CD4-positive, CD25-positive, alpha-beta regulatory T cell (primary cell): ENCODE results near the gene PCNX4. TPM values are rescaled to one million over a fixed set of nuclear protein-coding genes. Genes with fewer than 3 reads are reported as not detected.
"Not testable (repeated sequence)": the region's sequence is repeated elsewhere in the genome, so short reads cannot be mapped to it uniquely, and the experiment has no call there.

Experiments used
- ATAC-seq, 2 donors: fragments of 150-1000 bp; cut with Tn5 transposase; one replicate each; pipeline ENCODE4 v1.10.0; 2021; ENCODE audit warnings: low read depth in 2 of 2, moderate number of reproducible peaks in 2 of 2, moderate library complexity in 1 of 2
- DNase-seq, 3 donors: peaks; one replicate each; pipeline versions ENCODE4 v3.0.0 to v3.0.0-alpha.2; 2012 to 2022; ENCODE audit warnings: mixed read lengths in 1 of 3
- H3K27ac ChIP-seq: one replicate; pipeline ENCODE4 v1.7.0; 2013; ENCODE audit warnings: mild to moderate bottlenecking, low read length; ENCODE audit not compliant: insufficient read depth, poor library complexity, severe bottlenecking
- H3K27me3 ChIP-seq: one replicate; pipeline ENCODE4 v1.7.0; 2013; ENCODE audit warnings: low read length; ENCODE audit not compliant: control insufficient read depth, insufficient read depth
- H3K36me3 ChIP-seq: one replicate; pipeline ENCODE4 v1.7.0; 2013; ENCODE audit warnings: mild to moderate bottlenecking, low read length, moderate library complexity; ENCODE audit not compliant: control insufficient read depth, insufficient read depth
- H3K4me1 ChIP-seq: 2 replicates; pipeline ENCODE4 v1.7.0; 2013; ENCODE audit warnings: mild to moderate bottlenecking, low read length; ENCODE audit not compliant: insufficient read depth, control insufficient read depth, poor library complexity, severe bottlenecking
- H3K4me3 ChIP-seq: one replicate; pipeline ENCODE4 v1.7.0; 2013; ENCODE audit warnings: low read depth, mild to moderate bottlenecking, low read length, moderate library complexity
- H3K9me3 ChIP-seq, 2 experiments: 1 replicate in 1 of 2; 2 replicates in 1 of 2; pipeline ENCODE4 v1.7.0; 2013; ENCODE audit warnings: low read length in 2 of 2, mild to moderate bottlenecking in 1 of 2, moderate library complexity in 1 of 2; ENCODE audit not compliant: control insufficient read depth in 2 of 2
- H3K27ac Mint-ChIP-seq, 3 donors: one replicate each; pipeline ENCODE4 v1.8.0; 2020 to 2022; ENCODE audit warnings: mild to moderate bottlenecking in 3 of 3, mixed read lengths in 3 of 3, moderate library complexity in 2 of 3
- H3K27me3 Mint-ChIP-seq: one replicate; pipeline ENCODE4 v1.8.0; 2022; ENCODE audit warnings: mild to moderate bottlenecking, mixed read lengths
- H3K36me3 Mint-ChIP-seq: one replicate; pipeline ENCODE4 v1.8.0; 2020; ENCODE audit warnings: mixed read lengths
- H3K4me1 Mint-ChIP-seq, 4 donors: one replicate each; pipeline ENCODE4 v1.8.0; 2020 to 2022; ENCODE audit warnings: mixed read lengths in 4 of 4, mild to moderate bottlenecking in 1 of 4
- H3K4me3 Mint-ChIP-seq, 4 donors: one replicate each; pipeline ENCODE4 v1.8.0; 2020 to 2022; ENCODE audit warnings: mild to moderate bottlenecking in 4 of 4, mixed read lengths in 4 of 4, moderate library complexity in 3 of 4
- H3K9me3 Mint-ChIP-seq, 7 donors: one replicate each; pipeline ENCODE4 v1.8.0; 2020 to 2022; ENCODE audit warnings: mixed read lengths in 7 of 7, mild to moderate bottlenecking in 3 of 7, moderate library complexity in 2 of 7
- polyA plus RNA-seq, 4 donors: library from polyadenylated mRNA; unstranded; fragments of 300-500 nt; fragmentation: Illumina TruSeq; gene quantifications; one replicate each; pipeline ENCODE4 v1.2.3, GENCODE V29; 2021
- total RNA-seq: library from RNA; stranded (reverse); gene quantifications from one replicate; pipeline ENCODE4 v1.2.3, GENCODE V29; 2022

Gene PCNX4
- total and polyA plus RNA-seq, 5 donors from 2014 or later = 14.1 to 34.7 (median 17.9) TPM

DNA sequence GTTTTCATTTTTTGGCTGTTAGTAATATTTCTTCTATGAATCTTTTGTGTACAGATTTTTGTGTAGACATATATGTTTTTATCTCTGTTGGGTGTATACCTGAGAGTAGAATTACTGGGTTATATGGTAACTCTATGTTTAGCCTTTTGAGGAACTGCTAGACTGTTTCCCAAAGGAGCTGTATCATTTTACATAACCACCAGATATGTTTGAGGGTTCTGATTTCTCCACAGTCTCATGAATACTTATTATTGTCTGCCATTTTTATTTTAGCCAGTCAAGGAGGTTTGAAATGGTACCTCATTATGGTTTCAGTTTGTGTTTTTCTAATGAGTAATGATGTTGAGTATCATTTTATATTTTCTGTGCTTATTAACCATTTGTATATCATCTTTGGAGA lies 1.9 kb downstream of the PCNX4 start:
- peak overlapping the region; percentile 99 for H3K4me3 ChIP-seq
- H3K27me3 Mint-ChIP-seq = peaks cover 5% of the 10 kb centered on the region
- H3K36me3 ChIP-seq = peaks cover 4% of the 10 kb centered on the region
- peaks cover 32 to 66% (median 47%) of the 10 kb centered on the region in 4 donors for H3K4me1 Mint-ChIP-seq
- H3K27ac ChIP-seq = no peak overlapping the region
- H3K9me3 Mint-ChIP-seq = no peaks in the 10 kb centered on the region
- no peaks in the 10 kb centered on the region for H3K27me3 ChIP-seq
- peaks cover 32% of the 10 kb centered on the region for H3K4me1 ChIP-seq
- H3K9me3 ChIP-seq = no peaks in the 10 kb centered on the region
- H3K36me3 Mint-ChIP-seq = peaks cover 19% of the 10 kb centered on the region
- peak overlapping the region; percentile 95 to 97 (median 97) for H3K4me3 Mint-ChIP-seq
- DNase-seq = no peak
- no peak for ATAC-seq
- peak overlapping the region; percentile 2 to 99 (median 98) for H3K27ac Mint-ChIP-seq

DNA sequence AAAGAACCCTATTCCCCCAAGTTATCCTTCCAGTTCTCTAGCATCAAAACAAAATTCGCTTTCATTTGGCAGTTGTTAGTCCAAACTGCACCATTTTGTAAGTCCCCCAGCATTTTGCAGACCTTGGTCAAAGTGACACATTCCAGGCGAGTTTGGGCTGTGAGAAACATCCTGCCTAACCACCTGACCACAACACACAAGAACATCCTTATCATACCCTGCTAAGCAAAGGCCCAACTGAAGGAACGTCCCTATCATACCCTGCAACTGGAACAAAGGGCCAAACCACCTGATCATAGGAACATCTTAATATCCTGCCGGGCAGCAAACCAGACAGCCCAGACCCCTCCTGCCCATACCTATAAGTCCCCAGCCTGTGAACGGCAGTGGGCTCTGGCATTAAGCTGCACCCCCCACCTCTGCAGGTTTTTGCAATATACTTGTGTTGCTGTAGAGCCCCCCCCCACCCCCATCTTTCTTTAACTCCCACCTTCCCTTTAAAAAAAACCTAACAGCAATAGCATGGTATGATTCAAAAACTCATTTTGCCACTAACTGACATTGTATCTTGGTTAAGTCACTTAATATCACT lies 2.7 kb downstream of the PCNX4 start:
- Mint-ChIP-seq H3K27ac (peak overlapping the region; percentile 46 to 98 (median 70)), H3K4me1 (peaks cover 32 to 66% (median 47%) of the 10 kb centered on the region in 4 donors), H3K9me3 (no peaks in the 10 kb centered on the region), H3K4me3 (peak overlapping the region; percentile 95 to 97 (median 97)), H3K36me3 (peaks cover 19% of the 10 kb centered on the region), H3K27me3 (peaks cover 5% of the 10 kb centered on the region)
- DNase-seq (peak in 1 of 3 donors; percentile 48), ATAC-seq (no peak)
- no peak overlapping the region for H3K27ac ChIP-seq
- H3K36me3 ChIP-seq = peaks cover 4% of the 10 kb centered on the region
- no peaks in the 10 kb centered on the region for H3K27me3 ChIP-seq
- H3K9me3 ChIP-seq = no peaks in the 10 kb centered on the region
- peaks cover 32% of the 10 kb centered on the region for H3K4me1 ChIP-seq
- peak overlapping the region; percentile 99 for H3K4me3 ChIP-seq

DNA sequence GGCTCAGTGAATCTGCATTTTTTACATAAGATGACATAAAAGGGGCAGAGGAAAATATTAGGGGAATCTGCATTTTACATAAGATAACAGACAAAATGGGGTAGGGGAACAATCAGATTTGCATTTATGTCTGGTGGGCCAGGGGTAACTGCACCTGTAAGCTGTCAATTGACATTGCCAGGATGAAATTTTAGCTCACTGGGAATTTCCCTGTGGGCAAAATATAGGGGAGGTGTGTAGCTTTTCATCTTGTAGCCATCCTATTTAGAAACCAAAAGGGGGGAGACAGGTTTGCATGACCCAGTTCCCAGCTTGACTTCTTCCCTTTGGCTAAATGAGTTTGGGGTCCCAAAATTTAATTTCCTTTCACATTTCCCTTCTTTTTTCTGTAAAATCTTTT lies 3.5 kb downstream of the PCNX4 start:
- Mint-ChIP-seq H3K9me3 (no peaks in the 10 kb centered on the region), H3K27me3 (peaks cover 5% of the 10 kb centered on the region), H3K27ac (peak overlapping the region in 2 of 3 donors; percentile 24 to 76), H3K4me1 (peaks cover 32 to 71% (median 47%) of the 10 kb centered on the region in 4 donors), H3K4me3 (peak overlapping the region in 1 of 4 donors; percentile 32), H3K36me3 (peaks cover 19% of the 10 kb centered on the region)
- no peak for ATAC-seq
- Histone ChIP-seq H3K27ac (no peak overlapping the region), H3K4me3 (no peak overlapping the region), H3K4me1 (peaks cover 32% of the 10 kb centered on the region), H3K36me3 (peaks cover 4% of the 10 kb centered on the region), H3K9me3 (no peaks in the 10 kb centered on the region), H3K27me3 (no peaks in the 10 kb centered on the region)
- no peak for DNase-seq

DNA sequence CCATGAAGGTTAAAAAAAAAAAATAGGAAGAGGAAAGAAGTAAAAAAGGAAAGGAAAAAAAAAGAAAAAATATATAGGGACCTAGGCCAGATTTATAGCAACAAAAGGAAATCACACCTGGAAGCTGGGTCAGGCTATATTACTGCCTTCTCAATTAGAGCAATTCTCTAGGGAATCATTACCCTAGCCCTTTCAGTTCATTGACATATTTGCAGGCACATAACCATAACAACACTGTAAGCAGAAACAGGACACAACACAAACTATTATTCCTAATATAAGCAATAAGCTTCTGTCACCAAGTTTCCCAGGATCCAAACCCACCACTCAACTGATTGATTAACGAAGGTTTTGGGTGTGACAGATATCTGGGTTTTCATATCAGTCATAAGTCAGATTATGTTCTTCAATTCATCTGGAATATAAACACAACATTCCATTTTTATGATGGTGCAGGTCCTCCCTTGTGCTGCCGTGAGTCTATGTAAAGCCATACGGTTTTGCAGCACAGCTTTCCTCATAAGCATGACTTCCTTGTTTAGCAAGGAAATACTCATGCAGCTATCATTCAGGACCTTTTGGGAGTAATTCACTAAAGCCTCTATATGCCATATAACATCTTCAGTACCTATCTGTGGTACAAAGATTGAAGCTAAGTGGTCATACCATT lies 4.2 kb downstream of the PCNX4 start:
- Histone ChIP-seq H3K36me3 (peaks cover 4% of the 10 kb centered on the region), H3K27ac (no peak overlapping the region), H3K27me3 (no peaks in the 10 kb centered on the region), H3K9me3 (no peaks in the 10 kb centered on the region), H3K4me3 (no peak overlapping the region), H3K4me1 (peaks cover 31% of the 10 kb centered on the region)
- H3K4me1 Mint-ChIP-seq = peaks cover 35 to 74% (median 49%) of the 10 kb centered on the region in 4 donors
- DNase-seq (no peak), ATAC-seq (no peak)
- peaks cover 5% of the 10 kb centered on the region for H3K27me3 Mint-ChIP-seq
- peak overlapping the region in 1 of 3 donors; percentile 24 for H3K27ac Mint-ChIP-seq
- peak overlapping the region in 1 of 4 donors; percentile 40 for H3K4me3 Mint-ChIP-seq
- H3K36me3 Mint-ChIP-seq = peaks cover 22% of the 10 kb centered on the region
- H3K9me3 Mint-ChIP-seq = no peaks in the 10 kb centered on the region

DNA sequence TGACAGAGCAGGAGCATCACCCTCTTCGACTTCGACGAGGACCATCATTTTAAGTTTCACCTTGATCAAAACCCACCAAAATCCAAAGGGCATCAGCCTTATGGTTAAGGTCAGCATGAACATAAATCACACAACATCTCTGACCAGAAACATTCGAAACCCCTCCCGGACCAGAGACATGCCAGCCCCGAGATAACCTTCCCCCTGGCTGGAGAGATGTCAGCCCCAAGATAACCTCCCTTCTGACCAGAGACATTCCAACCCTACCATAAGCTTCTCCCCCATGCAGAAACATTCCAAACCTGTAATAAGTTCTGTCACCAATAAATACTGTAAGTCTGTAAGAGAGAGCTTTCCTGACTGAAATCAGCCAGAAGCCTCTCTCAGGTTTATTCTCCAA lies 6.3 kb downstream of the PCNX4 start:
- no peak overlapping the region for H3K4me3 Mint-ChIP-seq
- peaks cover 36 to 74% (median 42%) of the 10 kb centered on the region in 4 donors for H3K4me1 Mint-ChIP-seq
- H3K27me3 Mint-ChIP-seq = peaks cover under 1% of the 10 kb centered on the region
- ATAC-seq (no peak), DNase-seq (no peak)
- peaks cover 4% of the 10 kb centered on the region for H3K36me3 ChIP-seq
- peaks cover 22% of the 10 kb centered on the region for H3K4me1 ChIP-seq
- no peaks in the 10 kb centered on the region for H3K9me3 Mint-ChIP-seq
- peaks cover 25% of the 10 kb centered on the region for H3K36me3 Mint-ChIP-seq
- H3K4me3 ChIP-seq = no peak overlapping the region
- H3K27ac Mint-ChIP-seq = peak overlapping the region in 1 of 3 donors; percentile 47
- no peaks in the 10 kb centered on the region for H3K27me3 ChIP-seq
- H3K27ac ChIP-seq = no peak overlapping the region
- no peaks in the 10 kb centered on the region for H3K9me3 ChIP-seq

DNA sequence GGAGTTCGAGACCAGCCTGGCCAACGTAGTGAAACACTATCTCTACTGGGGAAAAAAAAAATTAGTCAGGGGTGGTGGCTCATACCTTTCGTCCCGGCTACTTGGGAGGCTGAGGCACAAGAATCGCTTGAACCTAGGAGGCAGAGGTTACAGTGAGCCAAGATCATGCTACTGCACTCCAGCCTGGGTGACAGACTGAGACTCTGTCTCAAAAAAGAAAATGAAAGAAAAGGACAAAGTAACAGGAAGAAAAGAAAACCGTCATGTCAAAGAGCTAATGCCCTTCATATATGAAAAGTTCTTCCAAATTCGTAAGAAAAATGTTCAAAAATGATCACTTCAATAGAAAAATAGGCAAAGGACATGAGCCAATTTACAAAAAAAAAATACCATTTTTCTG lies 8.1 kb downstream of the PCNX4 start:
- peaks cover 27 to 61% (median 30%) of the 10 kb centered on the region in 4 donors for H3K4me1 Mint-ChIP-seq
- H3K4me3 Mint-ChIP-seq = not testable (repeated sequence)

DNA sequence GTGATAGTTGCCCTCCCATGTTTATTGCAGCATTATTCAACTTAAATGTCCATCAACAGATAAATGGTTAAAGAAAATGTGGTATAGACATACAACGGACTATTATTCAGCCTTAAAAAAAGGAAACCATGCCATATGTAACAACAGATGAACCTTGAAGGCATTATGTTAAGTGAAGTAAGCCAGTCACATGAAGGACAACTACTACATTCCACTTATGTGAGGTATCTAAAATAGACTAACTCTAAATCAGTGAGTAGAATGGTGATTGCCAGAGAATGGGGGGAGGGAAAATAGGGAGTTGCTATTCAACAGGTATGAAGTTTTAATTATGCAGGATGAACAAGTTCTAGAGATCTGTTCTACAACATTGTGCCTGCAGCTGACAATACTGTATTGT lies 10.1 kb downstream of the PCNX4 start:
- no peaks in the 10 kb centered on the region for H3K27me3 ChIP-seq
- Mint-ChIP-seq H3K36me3 (peaks cover 22% of the 10 kb centered on the region), H3K9me3 (no peaks in the 10 kb centered on the region), H3K27ac (peak overlapping the region in 1 of 3 donors; percentile 45), H3K27me3 (no peaks in the 10 kb centered on the region), H3K4me3 (no peak overlapping the region), H3K4me1 (peaks cover 15 to 52% (median 32%) of the 10 kb centered on the region in 4 donors)
- peaks cover 6% of the 10 kb centered on the region for H3K36me3 ChIP-seq
- no peaks in the 10 kb centered on the region for H3K4me1 ChIP-seq
- no peak overlapping the region for H3K4me3 ChIP-seq
- DNase-seq (no peak), ATAC-seq (no peak)
- no peak overlapping the region for H3K27ac ChIP-seq
- H3K9me3 ChIP-seq = no peaks in the 10 kb centered on the region

More for the DNA sequence above, 8.1 kb downstream of the PCNX4 start:
- not testable (repeated sequence) for H3K9me3 ChIP-seq, DNase-seq, H3K27me3 ChIP-seq, H3K27me3 Mint-ChIP-seq, H3K36me3 ChIP-seq, H3K4me1 ChIP-seq, H3K9me3 Mint-ChIP-seq, H3K27ac Mint-ChIP-seq, ATAC-seq, H3K27ac ChIP-seq, H3K4me3 ChIP-seq
- H3K36me3 Mint-ChIP-seq = peaks cover 25% of the 10 kb centered on the region
